Endometrium (tissue), 2 donors: ENCODE measurements around the gene CFAP77.

Experiments used
- FAIRE-seq: peaks from 2 replicates; lab custom pipeline; 2012; peaks lifted over from hg19 to GRCh38; lab: Jason Lieb, UNC
- donor health status: control.
- donor health status: control.

CFAP77 gene

DNA sequence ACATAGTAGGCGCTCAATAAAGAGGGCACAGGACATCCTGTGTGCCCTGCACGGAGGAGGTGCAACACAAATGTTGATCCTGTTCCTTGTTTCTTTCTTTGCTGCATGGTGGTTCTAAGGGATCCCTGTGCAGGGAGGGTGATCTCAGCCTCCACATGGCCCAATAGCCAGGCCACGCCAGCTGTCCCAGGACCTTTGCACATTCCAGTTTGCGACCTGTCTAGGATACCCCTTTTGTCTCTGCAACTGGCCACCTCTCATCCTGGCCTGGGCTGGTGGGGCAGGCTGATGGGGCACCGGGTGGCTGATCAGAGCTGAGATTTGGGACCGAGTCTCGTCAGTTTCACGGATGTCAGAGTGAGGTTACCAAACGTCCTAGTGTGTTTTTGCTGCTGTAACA, 79.5 kb downstream of the CFAP77 start:
- FAIRE-seq = no peak

DNA sequence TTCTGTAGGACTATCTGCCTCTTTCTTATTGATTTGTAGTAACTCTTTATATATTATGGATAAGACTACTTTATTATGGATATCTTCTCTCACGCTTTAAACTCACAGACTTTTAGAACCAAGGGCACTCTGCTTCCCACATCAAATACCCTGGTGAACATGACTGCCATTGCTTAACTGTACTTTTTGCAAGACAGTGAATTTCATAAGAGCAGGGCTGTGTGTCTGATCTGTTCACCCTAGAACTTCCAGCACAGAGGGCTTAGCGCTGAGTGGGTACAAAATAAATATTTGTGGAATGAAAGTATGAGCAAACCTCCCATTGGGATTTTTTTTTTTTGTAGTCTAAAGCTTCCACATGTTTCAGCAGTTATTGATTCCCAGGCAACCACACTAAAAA, 84.8 kb downstream of the CFAP77 start:
- FAIRE-seq = no peak

DNA sequence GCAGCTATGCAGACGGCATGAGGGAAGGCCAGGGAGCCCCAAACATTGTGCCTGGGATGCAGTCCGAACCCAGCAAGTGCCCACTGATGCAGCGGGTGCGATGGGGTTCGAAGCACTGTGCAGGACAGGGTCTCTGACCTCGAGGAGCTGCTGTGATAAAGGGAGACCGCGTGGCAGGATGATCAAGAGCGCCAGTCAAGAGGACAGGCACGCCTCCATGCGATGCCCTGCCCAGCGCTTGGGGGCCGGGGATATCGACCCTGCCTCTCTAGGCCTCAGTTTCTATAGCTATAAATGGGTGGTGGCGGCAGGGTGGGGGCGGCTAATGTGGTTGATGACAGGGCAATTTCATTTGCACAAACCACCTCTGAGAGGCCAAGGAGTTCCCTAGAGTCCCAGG, 87.7 kb downstream of the CFAP77 start:
- no peak for FAIRE-seq

DNA sequence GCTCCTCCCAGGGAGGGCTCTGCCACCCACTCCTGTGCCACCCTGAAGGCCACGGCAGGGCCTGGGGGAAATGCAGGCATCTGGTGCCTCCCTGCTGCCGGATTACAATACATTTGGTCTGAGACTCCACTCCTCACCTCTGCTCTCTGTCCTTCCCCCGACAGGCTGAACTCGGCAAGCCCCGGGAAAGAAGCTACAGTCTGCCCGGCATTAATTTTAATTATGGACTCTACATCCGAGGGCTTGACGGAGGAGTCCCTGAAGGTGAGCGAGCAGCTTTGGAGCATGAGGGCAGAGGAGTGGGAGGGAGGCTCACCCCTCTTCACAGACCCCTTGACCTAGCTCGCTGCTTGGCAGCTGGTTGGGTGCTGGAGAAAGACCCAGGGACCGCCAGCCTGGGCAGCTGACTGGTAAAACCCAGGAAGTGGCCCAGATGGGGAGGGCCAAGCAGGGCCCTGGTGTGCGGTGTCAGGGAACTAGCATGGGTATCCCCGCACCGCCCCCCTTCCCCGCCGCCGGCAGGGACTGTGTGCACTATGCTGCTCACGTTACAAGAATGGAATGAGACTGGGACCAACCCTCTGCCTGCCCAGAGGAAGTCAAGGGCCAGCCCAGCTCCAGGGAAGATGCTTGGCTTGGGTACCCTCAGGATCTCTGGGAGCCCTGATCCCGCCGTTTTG, 88.7 kb downstream of the CFAP77 start:
- no peak for FAIRE-seq

DNA sequence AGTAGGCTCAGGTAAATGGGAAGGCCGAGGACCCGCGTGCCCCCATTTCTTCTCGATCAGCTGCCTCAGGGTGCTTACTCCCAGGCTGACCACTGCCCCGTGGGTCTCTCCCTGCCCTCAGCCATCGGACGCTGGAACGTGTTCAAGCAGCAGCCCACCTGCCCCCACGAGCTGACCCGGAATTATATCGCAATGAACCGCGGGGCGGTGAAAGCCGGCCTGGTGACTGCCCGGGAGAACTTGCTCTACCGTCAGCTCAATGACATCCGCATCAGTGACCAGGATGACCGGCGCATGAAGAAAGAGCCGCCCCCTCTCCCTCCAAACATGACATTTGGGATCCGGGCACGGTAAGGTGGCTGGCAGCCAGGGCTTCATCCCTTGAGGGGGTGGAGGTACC, 89.2 kb downstream of the CFAP77 start:
- FAIRE-seq = no peak

DNA sequence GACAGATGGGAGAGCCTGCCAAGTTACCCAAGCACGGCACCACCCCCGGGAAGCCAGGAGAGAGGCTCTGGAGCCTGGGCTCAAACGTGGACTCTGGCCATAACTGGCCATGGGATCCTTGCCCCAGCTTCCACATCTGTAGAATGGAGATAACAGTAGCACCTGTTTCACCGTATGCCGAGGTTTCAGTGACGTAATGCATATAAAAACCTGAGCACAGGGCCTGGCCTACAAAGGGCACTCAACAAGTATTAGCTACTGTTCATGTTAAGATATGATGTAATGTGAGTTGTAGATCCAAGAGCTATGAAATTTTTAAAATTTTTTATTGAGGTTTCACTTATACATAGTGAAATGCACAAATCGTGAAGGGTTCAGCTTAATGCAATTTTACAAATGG, 90.2 kb downstream of the CFAP77 start:
- no peak for FAIRE-seq

DNA sequence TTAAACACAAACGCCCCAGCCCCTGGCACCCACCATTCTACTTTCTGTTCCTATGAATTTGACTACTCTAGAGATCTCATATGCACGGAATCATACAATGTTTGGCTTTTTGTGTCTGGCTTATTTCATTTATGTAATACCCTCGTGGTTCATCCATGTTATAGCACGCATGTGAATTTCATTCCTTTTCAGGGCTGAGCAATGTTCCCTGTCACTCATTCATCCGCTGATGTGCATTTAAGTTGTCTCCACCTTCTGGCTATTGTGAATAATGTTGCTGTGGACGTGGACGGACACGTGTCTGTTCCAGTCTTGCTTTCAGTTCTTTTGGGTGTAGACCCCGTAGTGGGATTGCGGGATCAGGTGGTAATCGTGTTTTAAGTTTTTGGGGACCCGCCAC, 92.5 kb downstream of the CFAP77 start:
- FAIRE-seq = no peak

DNA sequence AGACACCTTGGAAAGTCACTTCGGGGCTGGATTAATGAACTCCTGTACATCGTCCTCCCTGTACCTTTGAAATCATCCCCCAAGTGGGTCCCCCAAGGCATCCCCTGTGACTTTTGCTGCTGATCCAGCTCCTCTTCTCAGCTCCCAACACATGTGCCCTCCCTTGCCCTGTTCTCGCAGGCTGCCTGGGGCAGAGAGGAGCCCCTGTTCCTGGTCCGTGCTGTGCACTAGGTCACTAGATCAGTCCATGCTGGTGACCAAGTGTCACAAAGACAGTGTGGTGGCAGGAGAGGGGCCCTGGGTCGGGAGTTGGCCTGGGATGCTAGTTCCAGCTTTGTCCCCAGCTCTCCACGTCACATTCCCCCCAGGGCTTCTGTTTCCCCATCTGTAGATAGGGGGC, 93.1 kb downstream of the CFAP77 start:
- no peak for FAIRE-seq

DNA sequence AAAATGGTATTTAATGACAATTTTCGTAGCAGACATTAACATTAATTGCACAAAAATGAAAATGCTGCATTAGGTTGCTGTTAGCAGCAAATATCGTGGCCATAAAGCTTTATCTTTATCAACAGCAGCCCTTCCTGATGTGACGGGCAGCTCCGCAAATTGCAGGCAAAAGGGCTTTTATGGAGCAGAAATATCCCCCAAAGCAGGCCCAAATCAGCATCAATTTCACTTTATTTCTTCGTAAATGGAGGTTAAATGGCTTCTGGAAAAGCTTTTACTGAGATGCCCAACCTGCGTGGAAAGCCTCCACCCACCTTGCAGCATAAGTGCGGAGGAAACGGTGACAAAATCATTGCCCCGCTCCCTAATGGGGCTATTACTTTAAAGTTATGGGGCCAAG, 94.5 kb downstream of the CFAP77 start:
- no peak for FAIRE-seq

DNA sequence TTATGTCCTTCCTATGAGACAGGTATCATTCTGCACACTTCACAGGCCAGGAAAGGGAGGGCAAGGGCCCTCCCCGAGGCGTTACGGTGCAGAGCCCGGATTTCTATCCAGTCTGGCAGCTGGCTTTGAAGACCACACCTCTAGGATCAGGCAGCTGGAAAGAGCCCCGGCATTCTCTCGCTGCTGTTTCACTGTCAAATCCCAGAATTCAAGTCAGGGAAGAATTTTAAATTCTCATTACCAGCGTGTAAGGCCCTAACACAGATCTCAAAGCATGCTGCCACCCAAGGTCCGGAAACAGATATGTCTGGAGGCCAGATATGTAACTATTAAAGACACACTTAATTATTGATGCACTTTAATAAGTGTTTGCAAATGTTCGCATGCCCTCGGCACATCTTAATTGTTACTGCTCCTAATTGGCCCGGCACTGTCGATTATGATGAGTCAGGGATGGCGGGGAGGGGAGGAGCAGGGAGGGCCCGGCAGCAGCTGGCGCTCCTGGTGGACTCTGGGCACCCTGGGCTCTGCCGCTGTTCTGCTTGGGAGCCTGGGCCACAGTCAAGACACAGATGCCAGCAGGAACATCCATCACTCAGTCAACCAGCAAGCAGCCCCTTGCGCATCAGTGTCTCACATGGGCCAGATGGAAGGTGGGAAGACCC, 96.1 kb downstream of the CFAP77 start:
- no peak for FAIRE-seq

DNA sequence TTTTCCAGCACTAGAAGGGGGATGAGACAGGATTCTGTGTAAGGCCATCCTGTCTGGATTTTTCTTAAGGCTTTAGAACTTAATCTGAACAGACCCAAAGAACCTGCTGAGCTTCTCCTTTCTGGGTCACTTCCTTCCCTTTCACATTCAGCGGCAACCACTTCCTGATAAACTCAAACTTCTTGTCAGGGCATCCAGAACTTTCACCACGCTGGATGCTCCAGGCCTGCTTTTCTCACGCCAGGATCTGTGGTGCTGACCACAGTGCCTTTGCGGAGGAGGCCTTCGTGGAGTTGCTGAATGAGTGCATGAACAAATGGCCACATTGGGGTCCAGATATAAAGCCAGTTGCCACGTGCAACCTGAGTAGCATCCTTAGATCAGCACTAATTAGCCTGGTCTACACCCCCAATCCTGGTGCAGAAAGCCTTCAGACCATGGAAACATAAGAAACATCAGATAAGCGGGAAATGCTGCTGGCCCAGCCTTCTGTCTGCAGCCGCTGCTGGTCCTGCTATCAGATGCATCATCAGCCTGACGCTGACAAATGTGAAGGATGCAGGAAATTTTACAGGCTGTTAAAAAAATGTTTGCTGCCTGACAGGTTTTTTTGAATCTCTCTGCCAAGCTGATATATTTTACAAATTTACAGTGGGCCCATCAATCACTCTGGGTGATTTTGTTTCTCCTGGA, 97.1 kb downstream of the CFAP77 start:
- no peak for FAIRE-seq

DNA sequence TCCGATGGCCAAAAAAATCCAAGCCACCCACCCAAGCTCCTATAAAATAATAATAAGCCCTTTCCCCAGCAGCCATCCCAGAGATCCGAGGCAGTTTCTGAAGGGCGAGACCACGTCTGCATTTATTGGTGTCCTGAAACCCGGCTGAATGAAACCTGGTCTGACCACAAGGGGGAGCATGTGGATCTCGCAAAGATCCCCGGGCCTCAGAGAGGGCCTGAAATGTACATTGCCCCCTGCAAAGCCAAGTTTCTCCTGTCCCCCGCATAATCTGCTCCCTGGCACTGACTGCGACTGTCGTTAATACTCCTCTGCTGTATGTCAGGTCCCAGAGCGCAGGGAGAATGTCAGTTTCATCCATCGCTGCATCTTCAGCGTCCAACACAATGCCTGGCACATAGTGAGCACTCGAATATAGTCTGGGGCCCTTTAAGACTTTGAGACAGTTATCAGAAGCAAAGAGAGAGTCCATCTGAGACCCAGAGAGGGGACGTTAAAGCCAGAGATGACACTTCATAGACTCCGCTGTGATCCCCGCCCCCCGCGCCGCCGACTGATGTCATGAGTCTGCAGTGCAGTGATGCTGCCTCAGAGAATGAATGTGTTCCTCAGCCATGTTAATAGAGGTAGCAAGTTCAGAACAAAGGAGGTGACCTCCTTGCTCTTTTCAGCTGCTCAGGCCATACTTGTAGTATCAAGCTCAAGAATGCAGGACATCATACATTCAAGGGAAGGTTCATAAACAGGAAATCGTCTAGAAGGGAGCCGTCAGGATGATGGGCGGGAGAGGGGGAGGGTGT, 97.9 kb downstream of the CFAP77 start:
- FAIRE-seq = no peak

DNA sequence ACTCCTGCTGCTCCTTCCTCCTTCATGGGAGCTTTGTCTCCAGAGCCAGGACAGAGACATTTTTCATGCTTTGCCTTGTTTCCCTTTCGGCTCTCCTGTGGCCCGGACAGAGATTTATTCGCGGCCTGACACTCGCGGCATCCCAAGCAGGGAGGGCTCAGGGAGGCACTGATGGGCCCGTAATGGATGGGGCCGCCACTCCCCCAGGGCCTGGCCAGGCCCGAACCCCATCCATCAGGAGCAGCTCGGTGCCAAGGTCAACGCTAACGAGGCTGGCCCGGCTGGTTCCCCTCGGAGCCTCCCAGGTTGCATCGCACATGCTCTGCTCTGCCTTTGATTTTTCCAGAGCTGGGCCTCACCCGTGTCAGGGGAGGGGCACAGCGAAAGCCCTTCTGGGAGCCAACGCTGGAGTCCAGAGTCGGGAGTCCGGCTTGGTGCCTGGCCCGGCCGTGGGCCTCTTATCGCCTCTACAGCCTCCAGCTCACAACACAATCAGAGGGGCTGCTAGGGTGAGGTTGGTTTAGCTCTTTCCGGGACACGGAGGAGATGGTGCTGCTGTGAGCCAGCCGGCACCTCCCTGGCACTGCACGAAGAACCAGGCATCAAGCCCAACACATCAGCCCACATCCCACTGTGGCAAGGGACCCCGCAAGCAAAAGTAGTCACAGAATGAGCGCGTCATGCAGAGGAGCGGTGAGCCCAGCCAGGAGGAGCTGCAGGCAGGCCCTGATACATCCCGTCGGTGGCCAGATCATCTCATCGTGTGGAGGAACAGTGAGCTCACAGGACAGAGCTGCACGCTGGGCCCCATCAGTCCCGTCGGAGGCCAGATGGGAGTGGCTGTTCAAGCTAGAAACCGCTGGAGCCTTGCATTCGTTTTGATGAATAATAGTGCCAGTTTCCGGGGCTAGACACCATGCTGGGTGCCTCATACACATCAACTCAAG, 100.2 kb downstream of the CFAP77 start:
- FAIRE-seq = no peak

DNA sequence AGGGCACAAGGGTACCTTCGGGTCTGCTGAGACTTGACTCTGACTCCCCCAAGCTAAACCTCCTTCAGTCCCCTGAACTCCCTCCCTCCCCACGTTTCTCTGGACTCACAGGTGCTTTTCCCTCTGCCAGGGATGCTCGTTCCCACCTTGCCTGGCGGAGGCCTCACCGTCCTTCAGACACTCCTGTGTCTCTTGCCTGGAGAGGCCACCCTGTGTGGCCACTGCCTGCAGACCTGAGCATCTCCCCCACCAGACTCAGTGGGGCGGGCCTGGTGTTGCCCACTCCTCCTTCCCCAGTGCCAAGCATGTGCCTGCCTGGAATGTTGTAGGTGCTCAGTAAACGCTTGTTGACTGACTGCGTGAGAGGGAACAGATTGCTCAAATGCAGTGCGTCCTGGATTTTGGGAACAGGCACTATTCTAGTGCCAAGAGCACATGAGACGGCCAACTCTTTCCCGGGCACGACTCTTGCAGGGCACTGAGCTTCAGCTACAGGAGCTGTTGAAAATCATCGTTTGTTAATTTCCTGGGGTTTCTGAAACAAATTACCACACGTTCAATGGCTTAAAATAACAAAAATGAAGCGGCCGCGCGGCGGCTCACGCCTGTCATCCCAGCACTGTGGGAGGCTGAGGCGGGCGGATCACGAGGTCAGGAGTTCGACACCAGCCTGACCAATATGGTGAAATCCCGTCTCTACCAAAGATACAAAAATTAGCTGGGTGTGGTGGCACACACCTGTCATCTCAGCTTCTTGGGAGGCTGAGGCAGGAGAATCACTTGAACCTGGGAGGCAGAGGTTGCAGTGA, 101.4 kb downstream of the CFAP77 start:
- FAIRE-seq = no peak

DNA sequence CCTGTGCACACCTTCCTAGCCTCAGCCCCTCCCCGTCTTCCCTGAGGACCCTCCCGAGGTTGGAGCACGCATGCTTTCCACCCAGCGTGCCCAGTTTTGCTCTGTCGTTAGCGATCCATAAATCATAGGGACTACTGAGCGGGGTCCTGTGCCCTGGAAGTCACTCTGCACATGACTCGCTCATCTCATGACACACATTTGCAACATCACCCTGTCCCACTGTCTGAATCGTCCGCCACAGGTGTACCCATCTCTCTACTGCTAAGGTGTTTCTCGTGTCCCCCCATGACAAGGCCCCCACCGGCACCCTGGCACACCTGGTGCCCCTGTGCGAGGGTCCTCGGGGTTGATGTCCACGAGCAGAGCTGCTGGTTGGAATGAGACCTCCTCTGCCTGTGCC, 103.4 kb downstream of the CFAP77 start:
- no peak for FAIRE-seq

DNA sequence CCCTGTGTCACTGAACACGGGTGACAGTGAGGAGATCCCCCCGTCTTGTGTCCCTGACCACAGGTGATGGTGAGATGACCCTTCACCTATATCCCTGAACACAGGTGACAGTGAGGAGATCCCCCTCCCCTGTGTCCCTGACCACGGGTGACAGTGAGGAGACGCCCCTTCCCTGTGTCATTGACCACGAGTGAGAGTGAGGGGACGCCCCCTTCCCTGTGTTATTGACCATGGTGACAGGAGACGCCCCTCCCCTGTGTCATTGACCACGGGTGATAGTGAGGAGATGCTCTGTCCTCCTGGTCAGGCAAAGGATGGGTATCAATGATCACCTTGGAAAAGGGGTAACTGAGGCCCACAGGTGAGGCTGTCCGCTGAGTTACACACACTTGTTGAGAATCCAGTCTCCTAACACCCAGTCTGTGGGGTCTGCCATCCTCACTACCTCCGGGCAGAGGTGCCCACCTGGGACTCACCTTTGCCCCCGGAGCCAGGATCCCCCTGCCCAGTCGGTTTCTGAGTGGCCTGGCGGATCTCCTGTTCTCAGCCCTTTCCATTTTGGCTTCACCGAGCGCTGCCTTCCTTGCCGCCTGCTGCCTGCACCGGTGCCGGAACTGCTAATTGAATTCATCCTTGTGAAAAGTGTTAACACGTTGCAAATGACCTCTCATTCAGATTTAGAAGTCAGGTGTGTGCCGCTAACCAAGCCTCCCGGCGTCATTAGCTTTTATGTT, 104.2 kb downstream of the CFAP77 start:
- no peak for FAIRE-seq

DNA sequence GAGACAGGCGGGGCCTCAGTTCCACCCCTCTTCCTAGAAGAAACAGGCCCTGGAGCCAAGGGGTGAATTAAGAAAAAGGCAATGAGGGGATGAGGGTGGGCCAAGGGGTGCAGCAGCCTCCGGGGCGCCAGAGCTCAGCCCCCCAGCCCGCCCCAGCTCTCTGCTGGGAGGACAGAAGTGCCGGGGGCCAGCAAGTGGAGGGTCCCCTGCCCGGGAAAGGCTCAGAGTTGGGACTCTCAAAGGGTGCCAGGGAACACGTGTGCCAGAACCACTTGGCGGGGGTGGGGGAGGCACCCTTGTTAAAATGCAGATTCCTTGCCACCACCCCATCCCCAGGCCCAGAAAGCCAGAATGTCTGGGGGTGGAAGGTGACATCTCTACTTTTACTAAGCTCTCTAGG, 104.8 kb downstream of the CFAP77 start:
- no peak for FAIRE-seq

DNA sequence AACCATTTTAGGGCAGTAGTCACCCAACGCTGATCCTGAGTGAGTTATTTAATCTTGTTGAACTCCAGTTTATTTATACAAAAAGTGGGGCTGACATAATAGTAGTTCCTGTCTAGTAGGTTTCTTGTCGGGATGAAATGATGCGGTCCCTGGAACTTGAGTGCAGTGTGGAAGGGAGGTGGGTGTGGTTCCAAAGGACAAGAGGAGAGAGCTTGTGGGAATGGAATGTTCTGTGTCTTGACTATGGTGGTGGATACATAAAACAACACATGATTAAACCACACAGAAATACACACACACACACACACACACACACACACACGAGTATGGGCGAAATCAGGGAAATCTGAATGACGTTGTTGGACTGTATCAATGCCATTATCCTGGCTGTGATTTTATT, 106.3 kb downstream of the CFAP77 start:
- no peak for FAIRE-seq

DNA sequence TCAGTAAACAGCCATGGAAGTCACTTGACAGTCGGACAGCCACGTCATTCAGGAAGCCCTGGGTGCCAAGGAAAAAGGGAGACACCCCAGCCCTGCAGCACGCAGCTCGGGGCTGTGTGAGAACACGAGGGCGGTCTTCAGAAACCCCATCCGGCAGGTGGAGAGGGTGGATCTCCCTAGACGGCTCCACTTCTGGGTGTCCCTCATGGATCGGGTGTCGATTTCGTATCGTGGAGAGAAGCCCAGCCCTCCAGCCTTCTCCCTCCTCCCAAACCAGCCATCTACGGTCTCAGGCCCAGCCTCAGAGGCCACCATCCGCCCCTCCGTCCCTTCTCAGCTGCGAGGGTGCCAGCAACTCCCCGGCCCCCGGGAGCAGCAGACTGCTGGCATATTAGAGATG, 106.9 kb downstream of the CFAP77 start:
- FAIRE-seq = no peak
